ENCODE measurements around the gene BRIX1.
"Not testable (repeated sequence)": the region's sequence is repeated elsewhere in the genome, so short reads cannot be mapped to it uniquely, and the experiment has no call there.

- not testable (repeated sequence) for TF ChIP-seq POLR2A (IDR thresholded peaks at IDR 0.05; ENCODE audit: low read length); GATA1 (IDR thresholded peaks at IDR 0.05; ENCODE audit: low read depth, low read length)
These were observed 56.1 kb downstream of the BRIX1 start for GRCh38 chr5:34971655-34972054.

Measured in erythroblast (primary cell).